Endothelial cell (in vitro differentiated cells): ENCODE measurements around the gene TRIM40. TPM values are rescaled to one million over a fixed set of nuclear protein-coding genes. Genes with fewer than 3 reads are reported as not detected.
A peak's percentile ranks its signal among the peaks of the same experiment; 100 is the strongest.

Source experiments
- DNase-seq: peaks from one replicate; pipeline ENCODE4 v3.0.0; 2021; ENCODE audit warnings: low spot score
- H3K27ac Mint-ChIP-seq: one replicate; pipeline ENCODE4 v1.8.0; 2021; ENCODE audit warnings: mixed read lengths, inconsistent platforms; ENCODE audit not compliant: unreplicated experiment
- H3K27me3 Mint-ChIP-seq: one replicate; pipeline ENCODE4 v1.8.0; 2021; ENCODE audit warnings: mild to moderate bottlenecking, moderate library complexity, mixed read lengths, inconsistent platforms; ENCODE audit not compliant: unreplicated experiment
- H3K36me3 Mint-ChIP-seq: one replicate; pipeline ENCODE4 v1.8.0; 2021; ENCODE audit warnings: mild to moderate bottlenecking, low read depth, mixed read lengths, inconsistent platforms; ENCODE audit not compliant: unreplicated experiment
- H3K4me1 Mint-ChIP-seq: one replicate; pipeline ENCODE4 v1.8.0; 2021; ENCODE audit warnings: mild to moderate bottlenecking, mixed read lengths, inconsistent platforms; ENCODE audit not compliant: unreplicated experiment
- H3K4me3 Mint-ChIP-seq: one replicate; pipeline ENCODE4 v1.8.0; 2021; ENCODE audit warnings: mild to moderate bottlenecking, mixed read lengths, inconsistent platforms; ENCODE audit not compliant: unreplicated experiment
- H3K9me3 Mint-ChIP-seq: one replicate; pipeline ENCODE4 v1.8.0; 2021; ENCODE audit warnings: mixed read lengths, inconsistent platforms; ENCODE audit not compliant: unreplicated experiment
- CTCF ChIP-seq: fragments of 200-600 bp; sonication (generic); IDR thresholded peaks from one replicate; pipeline ENCODE4 v1.5.0; 2021; ENCODE audit warnings: antibody characterized with exemption; ENCODE audit not compliant: unreplicated experiment
- total RNA-seq: library from RNA; stranded (reverse); fragmentation: NEBNext Ultra II Directional; extraction: Animal tissue kit (Norgen Biotek cat#: 25700); gene quantifications from one replicate; pipeline ENCODE4 v1.2.1, GENCODE V29; 2021; ENCODE audit not compliant: unreplicated experiment

TRIM40 gene
- total RNA-seq, 1 donor from 2014 or later = not detected

- H3K27me3 Mint-ChIP-seq = peaks cover 3% of the 10 kb centered on the region
- H3K36me3 Mint-ChIP-seq = no peaks in the 10 kb centered on the region
- H3K27ac Mint-ChIP-seq = no peak overlapping the region
- TF ChIP-seq CTCF = no peak
- H3K4me3 Mint-ChIP-seq = peak overlapping the region; percentile 7
- H3K4me1 Mint-ChIP-seq = peaks cover 2% of the 10 kb centered on the region
- H3K9me3 Mint-ChIP-seq = no peaks in the 10 kb centered on the region
- DNase-seq = no peak
These were observed 17.1 kb downstream of the TRIM40 start for GRCh38 chr6:30152910-30153610.

GRCh38 chr6:30154061-30154460 lies 18.1 kb downstream of the TRIM40 start:
- DNase-seq = no peak
- Mint-ChIP-seq H3K36me3 (no peaks in the 10 kb centered on the region), H3K27me3 (peaks cover 3% of the 10 kb centered on the region), H3K4me1 (peaks cover 2% of the 10 kb centered on the region), H3K4me3 (no peak overlapping the region), H3K27ac (no peak overlapping the region), H3K9me3 (no peaks in the 10 kb centered on the region)
- TF ChIP-seq CTCF = no peak

- peaks cover 2% of the 10 kb centered on the region for H3K4me1 Mint-ChIP-seq
- DNase-seq = no peak
- no peak for TF ChIP-seq CTCF
- H3K9me3 Mint-ChIP-seq = no peaks in the 10 kb centered on the region
- H3K36me3 Mint-ChIP-seq = no peaks in the 10 kb centered on the region
- H3K4me3 Mint-ChIP-seq = no peak overlapping the region
- peaks cover 3% of the 10 kb centered on the region for H3K27me3 Mint-ChIP-seq
- no peak overlapping the region for H3K27ac Mint-ChIP-seq
These were observed 19.0 kb downstream of the TRIM40 start for GRCh38 chr6:30154709-30155519.

DNA sequence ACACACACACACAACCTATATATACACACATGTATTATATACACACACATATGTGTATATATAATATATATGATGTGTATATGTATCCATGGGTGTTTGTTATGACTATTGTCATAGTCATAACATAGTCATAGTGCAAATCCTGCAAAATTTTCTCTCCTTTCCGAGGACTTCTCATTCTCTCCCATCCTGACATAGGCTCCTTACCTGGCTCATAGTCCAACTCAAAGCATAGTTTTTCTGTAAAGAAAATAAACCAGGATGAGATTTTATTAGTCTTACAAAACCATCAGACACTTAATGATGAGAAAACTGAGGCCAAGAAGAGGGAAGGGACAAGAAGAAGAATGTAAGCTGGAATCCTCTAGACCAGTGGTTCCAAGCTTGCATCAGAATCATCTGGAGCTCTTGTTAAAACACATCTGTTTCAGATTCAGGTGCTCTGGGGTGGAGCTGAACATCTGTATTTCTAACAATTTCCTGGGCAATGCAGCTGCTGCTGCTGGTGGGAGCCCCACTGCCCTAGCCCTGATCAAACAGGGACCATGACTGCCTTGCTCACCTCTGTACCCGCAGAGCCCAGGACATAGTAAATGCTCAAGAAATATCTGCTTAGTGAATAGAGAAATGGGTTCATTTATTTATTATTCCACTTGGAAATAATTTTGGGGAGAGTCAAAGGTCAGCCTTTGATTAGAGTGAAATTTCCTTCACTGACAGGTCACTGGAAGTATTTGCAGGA lies 19.8 kb downstream of the TRIM40 start:
- Mint-ChIP-seq H3K36me3 (no peaks in the 10 kb centered on the region), H3K27me3 (peaks cover 3% of the 10 kb centered on the region), H3K9me3 (no peaks in the 10 kb centered on the region), H3K27ac (no peak overlapping the region), H3K4me3 (no peak overlapping the region), H3K4me1 (peaks cover 2% of the 10 kb centered on the region)
- no peak for DNase-seq
- TF ChIP-seq CTCF = no peak
